Activated T-cell treated with anti-CD3 and anti-CD28 coated beads, Interleukin-2, amount 50 U/mL, for 48 hours (primary cell): ENCODE results near the gene LAPTM4A.
"Not testable (repeated sequence)": the region's sequence is repeated elsewhere in the genome, so short reads cannot be mapped to it uniquely, and the experiment has no call there.

Source experiments
- DNase-seq, 2 experiments: peaks; one replicate each; pipeline ENCODE4 v3.0.0-alpha.2; 2020

LAPTM4A gene

DNA sequence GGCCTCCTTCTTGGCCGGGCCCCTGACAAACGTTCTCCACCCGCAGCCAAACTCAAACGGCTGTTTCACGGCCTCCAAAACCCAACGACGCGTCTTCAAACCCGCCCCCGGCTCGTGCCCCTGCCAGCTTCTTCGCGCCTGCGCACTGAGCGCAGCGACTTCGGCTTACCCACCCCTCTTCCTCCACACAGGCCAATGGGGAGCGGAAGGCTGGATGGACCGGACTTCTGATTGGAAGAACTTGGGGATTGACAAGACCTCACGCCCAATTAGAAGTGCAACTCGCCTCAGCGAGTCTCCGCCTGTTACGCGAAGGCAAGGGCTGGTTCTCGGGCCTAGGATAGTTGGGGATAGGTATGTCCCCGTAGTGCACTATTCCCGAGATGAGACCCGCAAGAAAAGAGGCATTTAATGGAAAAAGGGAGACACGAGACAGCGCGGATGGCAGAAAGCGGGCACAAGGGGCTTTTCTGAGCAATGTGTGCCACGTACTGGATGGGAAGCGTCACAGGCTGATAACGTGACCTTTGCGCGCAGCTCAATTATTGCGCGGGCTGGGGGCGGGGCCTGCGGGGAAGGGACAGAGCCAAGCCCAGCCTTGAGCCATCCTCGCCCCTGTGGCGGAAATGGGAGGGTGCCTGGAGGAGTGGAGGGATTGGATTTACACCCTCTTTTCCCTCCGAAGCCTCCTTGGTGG, at the start of gene LAPTM4A:
Gene LAPTM4A (minus strand): TSS at position 97 of the 697 bp plus-strand sequence. CDS start 108 bp downstream, outside the sequence.
- peak; percentile 97 to 98 for DNase-seq

DNA sequence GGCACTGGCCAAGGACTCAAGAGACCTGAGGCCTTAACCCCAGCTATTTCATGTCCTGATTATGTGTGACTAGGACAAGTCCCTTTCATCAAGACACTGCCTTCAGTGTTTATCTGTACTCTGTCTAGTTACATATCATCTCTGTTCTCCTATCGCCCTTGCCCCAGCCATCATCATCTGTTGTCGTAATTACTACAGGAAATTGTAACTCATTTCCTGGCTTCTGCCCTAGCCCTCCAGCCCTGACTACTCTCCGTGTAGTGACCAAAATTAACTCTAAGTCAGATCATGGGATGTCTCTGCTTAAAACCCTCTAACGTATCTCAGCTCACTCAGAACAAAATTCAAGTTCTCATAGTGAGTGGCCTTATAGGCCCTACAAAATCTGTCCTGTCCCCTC, 49.3 kb upstream of the LAPTM4A start:
- DNase-seq = no peak

- no peak for DNase-seq
Measured at GRCh38 chr2:20099780-20100179, 48.4 kb upstream of the LAPTM4A start.

DNA sequence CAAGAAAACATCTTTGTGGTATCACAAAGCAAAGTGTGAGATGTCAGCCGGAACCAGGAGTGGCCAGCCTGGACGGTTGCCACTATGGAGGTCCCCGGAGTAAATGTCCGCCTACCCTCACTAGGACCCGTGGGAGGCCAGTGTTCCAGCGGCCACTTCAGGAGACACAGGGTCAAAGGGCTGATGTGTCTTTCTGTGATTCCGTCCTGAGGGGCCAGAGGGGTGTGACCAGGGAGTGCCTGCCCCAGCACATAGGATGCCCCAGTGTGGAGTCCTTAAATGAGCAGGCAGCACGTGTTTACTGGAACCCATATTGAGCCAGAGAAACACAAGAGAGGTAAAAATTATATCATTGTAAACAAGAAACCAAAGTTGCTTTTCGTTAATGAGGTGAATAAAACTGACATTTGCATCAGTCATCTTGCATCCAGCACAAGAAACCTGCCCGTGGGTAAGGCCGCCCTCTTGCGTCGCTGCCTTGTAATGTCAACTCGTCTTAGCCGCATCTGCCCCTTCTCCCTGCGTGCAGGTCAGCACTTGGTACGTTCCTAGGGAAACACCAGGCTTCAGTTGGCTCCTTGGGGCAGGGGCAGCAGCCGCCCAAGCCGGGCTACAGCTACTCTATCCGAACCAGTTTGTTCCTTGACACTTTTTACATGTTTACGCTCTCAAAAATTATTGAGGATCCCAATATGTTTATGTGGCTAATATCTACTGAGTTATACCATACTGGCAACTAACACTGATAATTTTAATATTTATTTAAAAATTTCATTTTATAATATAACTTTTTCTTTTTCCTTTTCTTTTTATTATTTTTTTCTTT, 46.7 kb upstream of the LAPTM4A start:
- DNase-seq = peak; percentile 78 to 83

- no peak for DNase-seq
Measured at GRCh38 chr2:20095469-20095868, 44.0 kb upstream of the LAPTM4A start.

DNA sequence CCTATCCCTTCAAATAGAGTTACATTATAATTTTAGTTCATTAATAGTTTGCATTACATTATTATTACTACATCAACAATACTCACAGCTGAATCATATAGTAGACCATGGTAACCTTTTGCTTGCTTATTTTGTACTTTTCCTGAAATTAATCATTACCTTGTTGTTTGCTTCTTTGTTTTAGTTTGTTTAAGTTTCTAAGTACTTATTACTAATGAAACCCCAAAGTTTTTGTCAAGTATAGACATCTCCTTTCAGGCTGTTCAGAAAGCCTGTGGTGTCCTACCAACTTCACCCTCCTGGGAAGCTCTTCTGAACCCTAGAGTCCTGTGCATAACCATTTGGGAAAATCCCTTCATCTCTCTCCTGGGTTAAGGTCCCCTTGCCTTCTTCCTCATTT, 43.5 kb upstream of the LAPTM4A start:
- DNase-seq = no peak

GRCh38 chr2:20094142-20094755, 42.8 kb upstream of the LAPTM4A start:
- no peak for DNase-seq

DNA sequence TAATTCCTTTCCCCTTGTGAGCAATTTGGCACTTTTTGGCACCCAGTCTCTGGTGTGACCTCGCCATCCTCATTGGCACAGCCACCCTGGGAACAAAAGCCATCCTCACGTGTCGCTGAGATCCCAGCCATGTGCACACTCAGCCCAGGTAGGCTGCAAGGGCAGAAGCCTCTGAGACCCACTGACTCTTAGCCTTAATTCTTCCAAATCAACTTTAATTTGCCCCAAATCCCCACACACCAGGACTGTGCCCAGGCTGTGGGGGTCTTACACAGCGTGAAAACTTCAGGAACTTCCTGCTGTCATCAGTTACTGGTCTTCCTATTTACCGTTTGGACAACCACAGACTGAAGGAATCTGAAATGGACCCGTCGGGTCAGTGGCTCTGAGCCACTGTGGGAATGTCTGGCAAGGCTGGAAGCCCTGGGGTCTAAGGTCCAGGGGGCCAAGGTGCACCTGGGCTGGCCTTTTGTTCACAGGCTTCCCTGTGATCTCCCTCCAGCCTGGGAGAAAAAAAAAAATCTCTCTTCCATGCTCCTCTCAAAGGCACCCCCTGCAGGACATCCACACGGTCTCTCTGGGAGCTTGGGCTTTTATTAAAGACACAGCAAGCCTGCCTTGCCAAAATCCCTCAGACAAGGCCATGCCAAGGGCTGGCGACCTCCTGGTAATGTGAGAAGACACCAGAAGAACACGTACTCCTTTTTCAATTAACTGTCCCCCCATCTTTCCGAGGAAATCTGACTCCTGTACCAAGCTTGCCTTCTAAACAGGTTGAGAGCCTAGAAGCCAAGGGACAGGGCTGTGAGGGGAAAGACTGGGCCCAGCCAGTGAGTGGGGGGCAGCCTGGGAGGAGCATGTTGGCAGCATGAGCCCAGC, 42.1 kb upstream of the LAPTM4A start:
- DNase-seq = no peak

DNA sequence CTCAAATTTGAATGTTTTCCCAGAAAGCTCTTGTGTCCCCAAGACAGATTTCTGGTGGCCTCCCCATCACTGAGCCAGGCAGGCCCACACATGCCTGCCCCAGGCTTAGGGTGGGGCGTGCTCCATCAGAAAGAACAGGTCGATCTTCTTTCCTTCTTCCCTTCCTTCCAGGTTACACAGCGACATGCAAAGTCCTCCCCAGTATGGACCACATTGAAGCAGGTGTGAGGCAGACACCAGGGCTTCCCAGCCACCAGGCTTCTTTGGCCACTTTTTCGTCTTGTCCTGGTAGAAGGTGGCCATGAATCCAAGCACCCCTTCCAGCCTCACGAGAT, 41.4 kb upstream of the LAPTM4A start:
- DNase-seq = no peak

GRCh38 chr2:20092226-20092900, 40.9 kb upstream of the LAPTM4A start:
- DNase-seq = no peak

- DNase-seq = no peak
Measured at GRCh38 chr2:20091305-20091991, 40.0 kb upstream of the LAPTM4A start.

GRCh38 chr2:20089715-20090464, 38.5 kb upstream of the LAPTM4A start:
- DNase-seq = no peak

DNA sequence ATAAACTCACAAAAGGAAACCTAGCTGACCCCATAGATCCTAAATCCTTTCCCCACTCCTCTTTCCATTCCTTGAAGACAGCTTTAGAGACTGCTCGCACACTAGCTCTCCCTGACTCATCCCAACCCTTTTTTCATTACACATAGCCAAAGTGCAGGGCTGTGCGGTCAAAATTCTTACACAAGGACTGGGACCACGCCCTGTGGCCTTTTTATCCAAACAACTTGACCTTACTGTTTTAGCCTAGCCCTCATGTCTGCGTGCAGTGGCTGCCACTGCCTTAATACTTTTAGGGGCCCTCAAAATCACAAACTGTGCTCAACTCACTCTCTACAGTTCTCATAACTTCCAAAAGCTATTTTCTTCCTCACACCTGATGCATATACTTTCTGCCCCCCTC, 34.5 kb upstream of the LAPTM4A start:
- DNase-seq = not testable (repeated sequence)

DNA sequence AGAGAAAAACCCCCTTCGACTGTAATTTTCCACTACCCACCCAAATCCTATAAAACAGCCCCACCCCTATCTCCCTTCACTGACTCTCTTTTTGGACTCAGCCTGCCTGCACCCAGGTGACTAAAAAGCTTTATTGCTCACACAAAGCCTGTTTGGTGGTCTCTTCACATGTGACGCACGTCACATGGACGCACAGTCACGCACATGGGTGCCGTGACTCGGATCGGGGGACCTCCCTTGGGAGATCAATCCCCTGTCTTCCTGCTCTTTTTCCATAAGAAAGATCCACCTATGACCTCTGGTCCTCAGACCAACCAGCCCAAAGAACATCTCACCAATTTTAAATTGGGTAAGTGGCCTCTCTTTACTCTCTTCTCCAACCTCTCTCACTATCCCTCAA, 31.4 kb upstream of the LAPTM4A start:
- DNase-seq = not testable (repeated sequence)

GRCh38 chr2:20081841-20082240, 30.4 kb upstream of the LAPTM4A start:
- no peak for DNase-seq

DNA sequence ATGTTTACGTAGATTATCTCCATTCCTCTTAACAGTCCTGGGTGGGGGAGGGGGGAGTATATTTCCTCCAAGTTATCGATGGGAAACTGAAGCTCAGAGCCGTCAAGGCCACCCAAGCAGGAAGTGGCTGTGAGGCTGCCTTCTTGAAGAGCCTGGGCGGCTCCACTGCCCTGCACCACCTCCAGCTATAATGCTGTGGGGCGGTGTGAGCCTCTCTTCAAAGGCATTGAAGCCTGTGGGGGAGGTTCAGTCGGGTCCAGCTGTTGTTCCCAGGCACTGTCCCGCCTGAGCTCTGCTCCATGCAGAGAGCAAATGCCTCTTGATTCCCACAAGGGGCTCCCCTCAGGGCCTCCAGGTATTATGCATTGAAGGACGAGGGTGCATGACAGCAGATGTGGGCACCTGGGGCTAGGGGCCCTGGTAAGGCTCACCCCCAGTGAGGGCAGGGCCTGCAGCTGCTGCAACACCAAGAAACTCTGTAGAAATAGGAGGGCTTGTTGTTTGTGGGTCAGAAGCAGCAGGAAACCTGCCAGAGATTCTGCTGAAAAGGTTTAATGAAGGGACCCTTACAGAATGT, 29.5 kb upstream of the LAPTM4A start:
- DNase-seq = no peak

GRCh38 chr2:20080428-20080827, 29.0 kb upstream of the LAPTM4A start:
- DNase-seq = no peak

GRCh38 chr2:20079546-20080115, 28.2 kb upstream of the LAPTM4A start:
- no peak for DNase-seq

DNA sequence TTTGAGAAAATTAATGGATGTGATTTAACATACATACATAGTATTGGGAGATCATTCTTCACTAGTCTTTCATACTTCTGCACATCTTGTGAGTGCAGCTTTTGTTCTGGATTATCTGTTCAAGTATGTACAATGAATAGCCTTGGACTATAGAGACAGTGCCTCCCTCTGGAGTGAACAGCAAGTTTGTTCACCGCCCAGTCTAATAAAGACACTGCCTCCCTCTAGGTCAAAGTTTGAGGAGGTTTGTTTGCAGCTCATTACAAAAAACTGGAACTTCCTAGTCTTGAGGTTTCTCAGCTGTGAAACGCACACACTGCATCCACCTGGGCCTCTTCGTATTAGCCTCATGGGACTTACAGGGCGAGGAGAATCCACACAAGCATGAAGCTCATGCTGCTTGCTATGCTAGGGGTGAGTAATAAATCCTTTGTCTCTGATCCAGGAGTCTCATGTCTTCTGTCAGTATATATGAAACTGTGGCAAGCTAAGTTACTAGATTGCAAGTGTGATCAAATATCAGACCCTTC, 26.0 kb upstream of the LAPTM4A start:
- DNase-seq = no peak

- DNase-seq = no peak
Measured at GRCh38 chr2:20076757-20077156, 25.3 kb upstream of the LAPTM4A start.
